Measurements from ENCODE around the gene TIPARP. TPM values are rescaled to one million over a fixed set of nuclear protein-coding genes. Genes with fewer than 3 reads are reported as not detected.

TIPARP gene, protein sequence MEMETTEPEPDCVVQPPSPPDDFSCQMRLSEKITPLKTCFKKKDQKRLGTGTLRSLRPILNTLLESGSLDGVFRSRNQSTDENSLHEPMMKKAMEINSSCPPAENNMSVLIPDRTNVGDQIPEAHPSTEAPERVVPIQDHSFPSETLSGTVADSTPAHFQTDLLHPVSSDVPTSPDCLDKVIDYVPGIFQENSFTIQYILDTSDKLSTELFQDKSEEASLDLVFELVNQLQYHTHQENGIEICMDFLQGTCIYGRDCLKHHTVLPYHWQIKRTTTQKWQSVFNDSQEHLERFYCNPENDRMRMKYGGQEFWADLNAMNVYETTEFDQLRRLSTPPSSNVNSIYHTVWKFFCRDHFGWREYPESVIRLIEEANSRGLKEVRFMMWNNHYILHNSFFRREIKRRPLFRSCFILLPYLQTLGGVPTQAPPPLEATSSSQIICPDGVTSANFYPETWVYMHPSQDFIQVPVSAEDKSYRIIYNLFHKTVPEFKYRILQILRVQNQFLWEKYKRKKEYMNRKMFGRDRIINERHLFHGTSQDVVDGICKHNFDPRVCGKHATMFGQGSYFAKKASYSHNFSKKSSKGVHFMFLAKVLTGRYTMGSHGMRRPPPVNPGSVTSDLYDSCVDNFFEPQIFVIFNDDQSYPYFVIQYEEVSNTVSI
- total RNA-seq, result 10 to 100 TPM; 23.3 to 65.0 (median 31.2) TPM

- H3K9me3 ChIP-seq, result no peaks in the 10 kb centered on the region
- TF ChIP-seq, protein P1, sequence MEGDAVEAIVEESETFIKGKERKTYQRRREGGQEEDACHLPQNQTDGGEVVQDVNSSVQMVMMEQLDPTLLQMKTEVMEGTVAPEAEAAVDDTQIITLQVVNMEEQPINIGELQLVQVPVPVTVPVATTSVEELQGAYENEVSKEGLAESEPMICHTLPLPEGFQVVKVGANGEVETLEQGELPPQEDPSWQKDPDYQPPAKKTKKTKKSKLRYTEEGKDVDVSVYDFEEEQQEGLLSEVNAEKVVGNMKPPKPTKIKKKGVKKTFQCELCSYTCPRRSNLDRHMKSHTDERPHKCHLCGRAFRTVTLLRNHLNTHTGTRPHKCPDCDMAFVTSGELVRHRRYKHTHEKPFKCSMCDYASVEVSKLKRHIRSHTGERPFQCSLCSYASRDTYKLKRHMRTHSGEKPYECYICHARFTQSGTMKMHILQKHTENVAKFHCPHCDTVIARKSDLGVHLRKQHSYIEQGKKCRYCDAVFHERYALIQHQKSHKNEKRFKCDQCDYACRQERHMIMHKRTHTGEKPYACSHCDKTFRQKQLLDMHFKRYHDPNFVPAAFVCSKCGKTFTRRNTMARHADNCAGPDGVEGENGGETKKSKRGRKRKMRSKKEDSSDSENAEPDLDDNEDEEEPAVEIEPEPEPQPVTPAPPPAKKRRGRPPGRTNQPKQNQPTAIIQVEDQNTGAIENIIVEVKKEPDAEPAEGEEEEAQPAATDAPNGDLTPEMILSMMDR (IDR thresholded peaks at IDR 0.05), result peak in 5 of 6 experiments; percentile 65 to 93 (median 81)
- peak; percentile 94 to 100 for TF ChIP-seq POLR2A (IDR thresholded peaks at IDR 0.05)
- peak within 1 kb of the TSS; percentile 92 to 97 (median 97) for H3K27ac ChIP-seq
- peaks cover 0 to 8% of the 10 kb centered on the region in 2 donors for H3K36me3 ChIP-seq
- no peaks in the 10 kb centered on the region for H3K27me3 ChIP-seq
- H3K4me3 ChIP-seq (replicated peaks in 1 of 3), result peak within 1 kb of the TSS; percentile 55 to 95 (median 84)
- intact Hi-C loops (cut with DNase I), result loop anchor here (5.0 to 10.0 kb wide), 4 partner anchors 119 to 458 kb away; partner anchors contain the start of gene SSR3
- DNase-seq, result peak; percentile 100
- H3K4me1 ChIP-seq, result peaks cover 14 to 25% of the 10 kb centered on the region in 2 donors
- WGBS, 2 donors, result 0 to 2% methylated on average over 26 to 33 of the region's 105 CpGs
Measured at GRCh38 chr3:156674046-156674910, at the start of gene TIPARP. TIPARP (plus strand) TSS chr3:156674590; CDS start chr3:156677698, 3,108 bp downstream.

GRCh38 chr3:156626104-156626503 is 48.3 kb upstream of the TIPARP start:
- peak; percentile 38 to 52 for DNase-seq
- Histone ChIP-seq H3K27me3 (no peaks in the 10 kb centered on the region), H3K4me3 (replicated peaks in 1 of 3) (no peak overlapping the region), H3K9me3 (no peaks in the 10 kb centered on the region), H3K36me3 (no peaks in the 10 kb centered on the region), H3K27ac (peak overlapping the region in 1 of 3 donors; percentile 14), H3K4me1 (peaks cover 25 to 50% of the 10 kb centered on the region in 2 donors)
- WGBS, 2 donors, result 80 to 90% methylated on average over 5 of the region's 5 CpGs
- TF ChIP-seq POLR2A (IDR thresholded peaks at IDR 0.05), result no peak
- TF ChIP-seq, protein P1 (IDR thresholded peaks at IDR 0.05), result no peak
- intact Hi-C loops (cut with DNase I), result no loop called here

DNA sequence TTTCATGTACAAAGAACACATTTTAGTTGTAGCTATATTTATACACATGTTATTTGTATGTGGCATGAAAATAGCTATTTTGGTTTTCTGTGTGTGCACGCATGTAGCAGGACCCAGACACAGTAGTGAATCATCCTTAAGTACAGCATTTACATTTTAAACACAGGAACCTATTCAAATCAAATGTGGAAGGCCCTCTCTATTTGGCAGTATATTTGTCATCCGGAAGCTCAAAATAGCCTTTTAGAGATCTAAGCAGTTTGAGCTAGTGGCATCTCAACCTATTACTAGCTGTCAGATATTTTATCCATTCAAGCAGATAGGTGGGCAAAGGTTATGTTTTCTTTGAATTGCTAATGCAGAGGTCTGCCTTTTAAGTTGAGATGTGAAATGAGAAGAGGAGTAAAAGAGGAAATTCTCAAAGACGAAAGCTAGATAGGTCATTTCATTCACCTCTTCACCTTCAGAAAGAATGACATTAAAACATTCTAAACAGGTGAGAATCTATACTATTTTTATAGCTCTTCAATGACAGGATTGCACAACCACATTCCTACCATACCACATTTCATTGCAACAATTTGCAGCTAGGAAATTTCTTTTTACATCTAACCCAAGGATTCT is 46.3 kb upstream of the TIPARP start:
- intact Hi-C loops (cut with DNase I), result no loop called here
- H3K4me3 ChIP-seq (replicated peaks in 1 of 3), result no peak overlapping the region
- H3K4me1 ChIP-seq, result peaks cover 26 to 65% of the 10 kb centered on the region in 2 donors
- H3K36me3 ChIP-seq, result no peaks in the 10 kb centered on the region
- no peak for DNase-seq
- WGBS, 2 donors, result 68 to 72% methylated on average over 3 of the region's 3 CpGs
- H3K9me3 ChIP-seq, result no peaks in the 10 kb centered on the region
- peak overlapping the region; percentile 65 to 81 (median 77) for H3K27ac ChIP-seq
- no peaks in the 10 kb centered on the region for H3K27me3 ChIP-seq
- TF ChIP-seq POLR2A (IDR thresholded peaks at IDR 0.05), result no peak
- TF ChIP-seq, protein P1 (IDR thresholded peaks at IDR 0.05), result peak in 1 of 6 experiments; percentile 7

DNA sequence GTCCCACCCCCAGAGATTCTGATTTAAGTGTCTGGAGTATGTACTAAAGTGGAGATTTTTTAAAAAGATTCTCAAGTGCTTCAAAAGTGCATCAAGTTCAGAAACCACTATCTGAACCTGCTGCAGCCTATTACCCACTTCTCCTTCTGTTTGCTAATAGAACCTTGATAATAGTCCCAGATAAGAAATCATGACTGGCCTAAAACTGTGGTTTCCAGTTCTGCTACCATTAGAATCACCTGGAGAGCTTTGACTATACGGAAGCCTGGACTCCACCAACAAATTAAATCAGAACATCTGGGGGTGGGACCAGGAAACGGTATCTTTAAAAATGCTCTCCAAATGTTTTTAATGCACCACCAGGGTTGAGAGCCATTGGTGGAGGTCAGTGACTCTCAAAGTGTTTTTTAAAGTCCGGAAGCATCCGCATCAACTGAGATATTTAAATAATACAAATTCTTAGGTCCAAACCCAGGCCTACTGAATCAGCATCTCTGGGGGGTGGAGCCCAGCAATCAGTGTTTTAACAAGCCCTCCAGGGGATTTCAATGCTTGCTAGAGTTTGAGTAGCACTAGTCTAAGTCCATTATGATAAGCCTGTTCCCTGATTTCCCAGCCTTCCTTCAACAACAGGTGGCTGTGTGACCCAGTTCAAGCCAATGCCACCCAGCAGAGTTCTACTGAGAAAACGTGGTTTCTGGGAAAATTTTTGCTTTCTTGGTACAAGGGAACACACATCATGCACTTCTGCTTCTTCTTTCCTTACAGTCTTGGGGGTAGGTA is 45.4 kb upstream of the TIPARP start:
- intact Hi-C loops (cut with DNase I), result no loop called here
- Histone ChIP-seq H3K9me3 (no peaks in the 10 kb centered on the region), H3K4me1 (peaks cover 26 to 75% of the 10 kb centered on the region in 2 donors), H3K27me3 (no peaks in the 10 kb centered on the region), H3K4me3 (replicated peaks in 1 of 3) (no peak overlapping the region), H3K27ac (peak overlapping the region; percentile 65 to 81 (median 77)), H3K36me3 (no peaks in the 10 kb centered on the region)
- 39 to 58% methylated on average over 5 of the region's 5 CpGs for WGBS, 2 donors
- DNase-seq, result peak; percentile 30 to 44
- TF ChIP-seq, protein P1 (IDR thresholded peaks at IDR 0.05), result no peak
- TF ChIP-seq POLR2A (IDR thresholded peaks at IDR 0.05), result no peak
